ENCODE data around the gene MPZL1.
"Not testable (repeated sequence)": the region's sequence is repeated elsewhere in the genome, so short reads cannot be mapped to it uniquely, and the experiment has no call there.

The MPZL1 gene

DNA sequence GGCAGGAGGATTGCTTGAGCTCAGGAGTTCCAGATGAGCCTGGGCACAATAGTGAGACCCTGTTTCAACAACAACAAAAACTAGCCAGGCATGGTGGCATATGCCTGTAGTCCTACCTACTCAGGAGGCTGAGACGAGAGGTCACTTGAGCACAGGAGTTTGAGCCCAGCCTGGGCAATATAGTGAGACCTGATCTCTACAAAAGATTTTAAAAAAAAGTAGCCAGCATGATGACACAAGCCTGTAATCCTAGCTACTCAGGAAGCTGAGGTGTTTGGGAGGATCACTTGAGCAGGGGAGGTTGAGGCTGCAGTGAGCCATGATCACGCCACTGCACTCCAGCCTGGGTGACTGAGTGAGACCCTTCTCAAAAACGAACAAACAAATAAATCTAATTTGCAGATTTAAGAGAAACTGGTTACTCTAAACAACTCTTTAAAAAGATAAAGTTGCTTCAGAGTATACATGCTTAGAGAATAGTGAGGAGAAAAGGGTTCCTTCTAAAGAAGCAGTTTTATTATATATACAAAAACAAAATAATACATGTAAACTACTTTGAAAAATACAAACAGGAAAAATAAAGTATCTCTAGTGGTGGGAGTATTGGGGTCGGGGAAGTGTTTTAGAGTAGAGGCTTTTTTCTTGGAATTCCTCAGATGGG is 103.8 kb downstream of the MPZL1 start:
- ATAC-seq (no peak), DNase-seq (no peak)
- Mint-ChIP-seq H3K36me3 (ENCODE audit: low read depth) (no peaks in the 10 kb centered on the region), H3K4me3 (no peak overlapping the region), H3K9me3 (no peaks in the 10 kb centered on the region), H3K27me3 (peaks cover 7% of the 10 kb centered on the region), H3K4me1 (no peaks in the 10 kb centered on the region), H3K27ac (no peak overlapping the region)

DNA sequence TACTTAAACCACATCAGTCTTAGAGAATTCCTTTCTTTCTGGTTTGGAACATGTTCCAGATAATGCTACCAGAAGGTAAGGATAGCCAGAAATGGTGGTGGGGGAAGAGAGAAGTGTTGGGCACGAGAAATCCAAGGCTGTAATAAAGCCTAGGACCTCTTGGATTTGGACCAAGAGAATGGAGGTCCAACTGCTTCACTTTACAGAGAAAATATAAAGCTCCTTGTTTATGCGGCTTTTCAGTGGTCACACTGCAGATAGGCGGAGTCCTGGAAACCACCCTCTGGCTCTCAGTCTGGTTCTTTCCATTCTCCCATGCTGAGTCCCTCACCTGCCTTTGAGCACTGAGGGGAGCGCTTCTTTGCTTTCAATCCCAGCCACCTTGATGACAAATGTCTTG is 104.3 kb downstream of the MPZL1 start:
- peaks cover 5% of the 10 kb centered on the region for H3K27me3 Mint-ChIP-seq
- no peaks in the 10 kb centered on the region for H3K4me1 Mint-ChIP-seq
- no peak overlapping the region for H3K4me3 Mint-ChIP-seq
- H3K9me3 Mint-ChIP-seq: no peaks in the 10 kb centered on the region
- no peak for DNase-seq
- ATAC-seq: no peak
- H3K27ac Mint-ChIP-seq: no peak overlapping the region
- no peaks in the 10 kb centered on the region for H3K36me3 Mint-ChIP-seq (ENCODE audit: low read depth)

DNA sequence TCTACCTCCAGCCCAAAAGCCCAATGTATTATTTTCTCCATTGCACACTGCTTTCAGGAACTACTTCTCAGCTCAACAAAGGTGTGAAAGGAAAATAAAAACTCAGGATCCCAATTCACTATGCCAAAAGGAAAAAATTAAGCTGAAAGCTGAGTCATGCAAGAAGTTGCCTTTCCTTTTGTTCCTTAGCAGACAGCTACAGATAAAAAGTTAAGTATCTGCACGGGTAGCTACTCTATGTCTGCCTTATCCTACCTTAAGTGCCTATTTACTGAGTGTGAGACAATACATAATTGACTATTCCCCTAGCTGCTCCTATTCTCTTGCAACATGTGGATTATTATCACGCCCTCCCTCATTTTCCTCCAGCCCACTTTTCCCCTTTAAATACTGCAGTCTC is 108.1 kb downstream of the MPZL1 start:
- no peaks in the 10 kb centered on the region for H3K36me3 Mint-ChIP-seq (ENCODE audit: low read depth)

DNA sequence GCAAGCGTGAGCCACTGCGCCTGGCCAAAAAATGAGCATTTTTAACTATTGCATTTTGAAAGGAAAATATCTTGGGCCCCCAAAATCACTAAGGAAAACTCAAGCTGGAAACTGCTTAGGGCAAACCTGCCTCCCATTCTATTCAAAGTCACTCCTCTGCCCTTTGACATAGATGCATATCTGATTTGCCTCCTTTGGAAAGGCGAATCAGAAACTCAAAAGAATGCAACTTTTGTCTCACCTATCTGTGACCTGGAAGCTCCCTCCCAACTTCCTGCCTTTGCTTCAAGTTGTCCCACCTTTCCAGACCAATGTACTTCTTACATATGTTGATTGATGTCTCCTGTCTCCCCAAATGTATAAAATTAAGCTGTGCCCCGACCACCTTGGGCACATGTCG is 108.9 kb downstream of the MPZL1 start:
- not testable (repeated sequence) for H3K4me3 Mint-ChIP-seq; H3K27me3 Mint-ChIP-seq; ATAC-seq; H3K4me1 Mint-ChIP-seq; H3K36me3 Mint-ChIP-seq (ENCODE audit: low read depth); H3K27ac Mint-ChIP-seq; DNase-seq; H3K9me3 Mint-ChIP-seq

More for the DNA sequence above, 108.1 kb downstream of the MPZL1 start:
- no peak for DNase-seq
- no peak for ATAC-seq
- Mint-ChIP-seq H3K27ac (no peak overlapping the region), H3K27me3 (peaks cover 2% of the 10 kb centered on the region), H3K9me3 (no peaks in the 10 kb centered on the region), H3K4me1 (no peaks in the 10 kb centered on the region), H3K4me3 (no peak overlapping the region)

DNA sequence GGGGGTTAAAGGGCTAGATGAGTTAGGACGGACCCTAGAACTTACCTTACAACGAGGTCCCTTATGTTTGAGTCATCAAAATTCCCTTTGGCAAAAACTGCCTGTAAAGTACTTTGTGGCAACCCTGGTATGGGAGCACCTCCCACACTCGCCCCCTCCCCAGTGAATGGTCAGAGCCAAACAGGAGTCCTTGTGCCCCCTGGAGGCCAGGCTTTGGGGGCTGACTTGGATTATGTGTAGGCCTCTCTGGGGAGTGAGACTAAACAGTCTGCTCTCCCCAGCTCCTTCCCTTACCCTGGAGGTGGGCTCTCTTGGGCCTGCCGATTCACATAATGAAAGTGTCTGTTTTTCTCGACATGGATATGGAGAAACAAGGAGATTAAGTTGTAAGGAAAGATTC is 110.9 kb downstream of the MPZL1 start:
- ATAC-seq: no peak
- H3K4me3 Mint-ChIP-seq: no peak overlapping the region
- H3K36me3 Mint-ChIP-seq (ENCODE audit: low read depth): no peaks in the 10 kb centered on the region
- H3K9me3 Mint-ChIP-seq: no peaks in the 10 kb centered on the region
- no peak overlapping the region for H3K27ac Mint-ChIP-seq
- H3K27me3 Mint-ChIP-seq: peaks cover 2% of the 10 kb centered on the region
- peaks cover 3% of the 10 kb centered on the region for H3K4me1 Mint-ChIP-seq
- no peak for DNase-seq

DNA sequence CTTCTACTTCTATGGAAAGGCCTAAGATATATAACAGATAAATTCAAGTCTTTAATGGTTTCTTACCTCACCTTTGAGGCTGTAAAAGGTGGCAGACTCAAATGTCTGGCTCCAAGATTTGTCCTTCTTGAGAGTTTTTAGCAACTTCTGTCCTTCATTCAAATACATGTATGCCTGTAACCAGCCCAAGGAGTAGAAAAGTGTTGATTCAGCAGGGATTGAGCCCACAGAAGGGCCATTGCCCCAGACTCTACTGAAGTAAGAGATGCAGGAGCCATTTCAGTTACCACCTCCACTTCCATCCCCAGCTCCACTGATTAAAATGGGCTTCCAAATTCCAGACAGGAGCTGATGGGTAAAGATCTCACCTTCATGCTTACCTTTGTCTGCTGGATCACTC is 112.1 kb downstream of the MPZL1 start:
- no peaks in the 10 kb centered on the region for H3K36me3 Mint-ChIP-seq (ENCODE audit: low read depth)
- H3K4me3 Mint-ChIP-seq: no peak overlapping the region
- DNase-seq (no peak), ATAC-seq (no peak)
- no peak overlapping the region for H3K27ac Mint-ChIP-seq
- H3K9me3 Mint-ChIP-seq: no peaks in the 10 kb centered on the region
- H3K4me1 Mint-ChIP-seq: peaks cover 3% of the 10 kb centered on the region
- peaks cover 2% of the 10 kb centered on the region for H3K27me3 Mint-ChIP-seq

DNA sequence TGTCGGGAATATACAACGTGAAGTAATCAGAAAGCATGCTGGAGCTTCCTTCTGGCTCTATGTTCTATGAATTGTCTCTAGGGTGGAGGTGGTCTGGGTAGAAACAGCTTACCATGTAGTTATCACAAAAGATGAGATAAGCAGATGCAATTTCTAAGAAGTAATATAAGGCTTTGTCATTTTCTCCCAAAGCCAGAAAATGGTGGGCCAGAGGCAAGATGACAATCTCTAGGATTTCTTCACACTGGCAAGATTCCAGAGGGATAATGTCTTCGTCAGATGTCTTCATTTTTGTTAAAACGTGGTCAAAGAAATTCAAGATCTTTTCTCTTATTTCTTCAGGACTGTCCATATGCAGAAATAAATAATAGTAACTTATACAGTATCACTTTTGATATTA is 114.4 kb downstream of the MPZL1 start:
- H3K9me3 Mint-ChIP-seq: no peaks in the 10 kb centered on the region
- H3K27me3 Mint-ChIP-seq: no peaks in the 10 kb centered on the region
- no peaks in the 10 kb centered on the region for H3K36me3 Mint-ChIP-seq (ENCODE audit: low read depth)
- peaks cover 3% of the 10 kb centered on the region for H3K4me1 Mint-ChIP-seq
- DNase-seq (no peak), ATAC-seq (no peak)
- H3K27ac Mint-ChIP-seq: no peak overlapping the region
- H3K4me3 Mint-ChIP-seq: no peak overlapping the region

DNA sequence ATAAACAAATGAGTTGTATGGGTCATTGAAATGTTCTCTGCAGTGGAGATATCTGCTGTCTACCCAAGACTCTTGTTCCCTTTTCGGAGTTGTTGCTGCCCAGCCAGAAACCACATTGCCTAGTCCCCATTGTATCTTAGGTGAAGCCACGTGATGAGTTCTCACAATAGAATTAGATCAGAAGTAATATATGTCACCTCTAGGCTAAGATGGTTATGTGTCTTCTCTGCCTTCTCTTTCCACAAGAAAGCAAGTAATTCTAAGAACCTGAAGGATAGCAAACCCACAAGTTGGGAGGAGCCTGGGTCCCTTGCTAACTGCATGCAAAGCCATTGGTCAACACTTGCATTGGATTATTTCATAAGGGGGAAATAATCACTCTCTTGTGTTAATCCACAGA is 115.5 kb downstream of the MPZL1 start:
- Mint-ChIP-seq H3K27ac (no peak overlapping the region), H3K27me3 (no peaks in the 10 kb centered on the region), H3K36me3 (ENCODE audit: low read depth) (no peaks in the 10 kb centered on the region), H3K4me3 (no peak overlapping the region), H3K9me3 (no peaks in the 10 kb centered on the region), H3K4me1 (peaks cover 3% of the 10 kb centered on the region)
- no peak for DNase-seq
- ATAC-seq: no peak

DNA sequence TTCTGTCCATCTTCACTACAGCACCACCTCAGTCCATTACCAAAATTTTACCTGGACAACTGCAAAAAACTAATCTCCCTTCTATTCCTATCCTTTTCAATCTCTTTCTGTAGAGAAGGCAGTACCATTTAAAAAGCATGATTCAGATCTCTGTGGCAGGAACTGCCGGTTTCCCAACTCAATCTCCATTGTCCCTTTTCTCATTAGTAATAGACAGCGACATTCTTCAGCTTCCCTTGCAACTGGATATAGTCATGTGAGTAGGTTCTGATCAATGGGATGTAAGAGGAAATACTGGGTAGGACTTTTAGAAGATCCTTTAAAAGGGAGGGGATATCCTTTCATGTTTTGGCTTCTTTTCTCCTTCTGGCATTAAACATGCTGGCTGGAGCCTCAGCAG is 117.2 kb downstream of the MPZL1 start:
- no peaks in the 10 kb centered on the region for H3K27me3 Mint-ChIP-seq
- H3K4me3 Mint-ChIP-seq: no peak overlapping the region
- H3K9me3 Mint-ChIP-seq: no peaks in the 10 kb centered on the region
- ATAC-seq (no peak), DNase-seq (no peak)
- H3K27ac Mint-ChIP-seq: no peak overlapping the region
- no peaks in the 10 kb centered on the region for H3K36me3 Mint-ChIP-seq (ENCODE audit: low read depth)
- H3K4me1 Mint-ChIP-seq: peaks cover 3% of the 10 kb centered on the region

All from activated naive CD8-positive, alpha-beta T cell treated with anti-CD3 and anti-CD28 coated beads, Interleukin-2, amount 50 U/mL, for 24 hours (primary cell).